NCI-H2029 treated with DMSO at 0.1 percent for 48 hours (cell line): Measurements from ENCODE around the gene AKAP10.
"Not testable (repeated sequence)": the region's sequence is repeated elsewhere in the genome, so short reads cannot be mapped to it uniquely, and the experiment has no call there.

ENCODE experiments used
- DNase-seq: peaks from one replicate; lab custom pipeline; 2025; lab: John Stamatoyannopoulos, UW

AKAP10 gene

DNA sequence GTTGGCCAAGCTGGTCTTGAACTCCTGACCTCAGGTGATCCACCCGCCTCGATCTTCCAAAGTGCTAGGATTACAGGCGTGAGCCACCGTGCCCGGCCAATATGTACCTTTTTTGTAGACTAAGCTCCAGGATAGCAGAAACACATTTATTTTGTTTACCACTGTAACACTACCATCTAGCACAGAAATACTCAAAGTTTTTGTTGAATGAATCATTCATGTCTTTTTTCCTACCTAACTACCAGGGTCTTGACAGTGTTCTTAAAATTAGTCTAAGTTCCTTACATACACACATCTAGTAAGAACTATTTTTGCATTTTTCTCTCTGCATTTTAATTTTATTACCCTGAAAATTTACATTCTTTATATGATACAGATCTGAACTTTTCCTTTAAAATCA, 44.4 kb downstream of the AKAP10 start:
- DNase-seq, result no peak

DNA sequence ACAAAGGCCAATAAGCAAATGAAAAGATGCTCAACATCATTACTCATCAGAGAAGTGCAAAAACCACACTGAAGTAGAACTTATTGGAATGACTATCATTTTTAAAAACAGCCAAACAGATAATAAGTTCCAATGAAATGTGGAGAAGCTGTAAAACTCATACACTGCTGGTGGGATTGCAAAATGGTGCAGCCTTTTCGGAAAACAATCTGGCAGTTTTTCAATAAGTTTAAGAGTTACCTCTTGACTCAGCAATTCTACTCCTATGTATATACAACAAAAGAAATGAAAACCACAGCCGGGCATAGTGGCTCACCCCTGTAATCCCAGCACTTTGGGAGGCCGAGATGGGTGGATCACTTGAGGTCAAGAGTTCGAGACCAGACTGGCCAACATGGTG, 49.3 kb downstream of the AKAP10 start:
- no peak for DNase-seq

DNA sequence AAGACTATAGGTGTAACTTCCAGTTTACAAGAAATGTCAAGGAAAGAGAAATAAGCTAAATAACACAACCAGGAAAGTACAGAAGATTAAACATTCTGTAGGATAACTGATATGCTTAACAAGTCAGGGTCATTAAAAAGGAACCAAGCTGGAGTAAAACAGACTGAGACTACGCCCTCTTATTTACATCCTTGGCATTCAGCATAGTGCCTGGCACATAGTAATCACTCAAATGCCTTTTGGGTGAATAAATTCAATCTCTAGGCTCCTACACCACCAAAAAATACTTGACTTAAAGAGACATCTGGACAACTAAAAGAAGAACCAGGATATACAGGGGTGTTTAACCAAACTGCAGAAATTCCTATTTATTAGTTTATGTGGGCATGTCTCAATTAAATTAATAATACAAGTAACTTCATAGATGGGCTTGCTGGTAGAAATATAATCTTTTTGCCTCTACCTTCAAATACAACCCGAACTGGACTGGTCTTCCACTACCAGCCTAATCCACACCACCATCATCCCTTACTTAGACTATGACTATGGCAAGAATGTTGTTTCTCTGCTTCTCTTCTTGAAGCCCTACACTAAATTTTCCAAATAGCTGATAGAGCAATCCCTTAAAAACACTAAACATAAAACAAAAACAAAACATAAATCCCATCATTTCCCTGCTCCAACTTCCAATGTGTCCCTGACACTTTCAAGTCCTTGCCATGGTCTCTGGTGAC, 62.2 kb downstream of the AKAP10 start:
- DNase-seq, result no peak

DNA sequence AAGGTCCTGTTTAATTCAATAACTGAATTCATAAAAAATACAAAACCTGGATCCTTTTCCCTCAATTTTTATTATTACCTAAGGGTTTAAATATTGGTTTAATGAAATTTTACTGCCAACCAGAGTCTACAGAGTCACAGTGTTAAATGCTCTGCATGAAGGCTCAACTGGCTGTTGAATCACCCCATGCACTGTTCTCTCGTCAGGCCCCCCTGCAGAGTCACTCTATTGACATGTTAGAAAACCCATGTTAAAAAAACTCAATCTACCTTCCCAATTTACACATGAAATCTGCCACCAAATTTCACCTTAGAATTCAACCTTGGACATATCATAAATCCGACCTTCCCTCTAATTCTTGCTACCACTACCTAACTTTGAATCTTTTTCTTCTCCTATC, 66.6 kb downstream of the AKAP10 start:
- no peak for DNase-seq

DNA sequence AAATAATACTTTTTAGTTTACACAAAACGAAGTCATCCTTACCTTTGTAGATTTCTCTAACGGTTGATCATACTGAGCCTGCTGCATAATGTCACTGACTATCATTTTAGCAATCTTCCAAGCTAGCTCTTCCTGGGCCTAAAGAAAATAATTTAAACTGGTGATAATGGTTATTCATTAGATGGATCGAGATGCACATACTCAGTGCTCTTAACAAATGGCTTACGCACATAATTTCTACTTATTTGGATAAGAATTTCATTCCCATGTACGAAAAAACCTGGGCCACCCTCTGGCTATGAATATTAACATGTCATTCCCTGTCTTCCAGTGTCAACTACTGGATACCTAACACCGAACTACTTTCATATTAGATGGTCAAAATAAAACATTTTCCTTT, 68.5 kb downstream of the AKAP10 start:
- DNase-seq, result no peak

DNA sequence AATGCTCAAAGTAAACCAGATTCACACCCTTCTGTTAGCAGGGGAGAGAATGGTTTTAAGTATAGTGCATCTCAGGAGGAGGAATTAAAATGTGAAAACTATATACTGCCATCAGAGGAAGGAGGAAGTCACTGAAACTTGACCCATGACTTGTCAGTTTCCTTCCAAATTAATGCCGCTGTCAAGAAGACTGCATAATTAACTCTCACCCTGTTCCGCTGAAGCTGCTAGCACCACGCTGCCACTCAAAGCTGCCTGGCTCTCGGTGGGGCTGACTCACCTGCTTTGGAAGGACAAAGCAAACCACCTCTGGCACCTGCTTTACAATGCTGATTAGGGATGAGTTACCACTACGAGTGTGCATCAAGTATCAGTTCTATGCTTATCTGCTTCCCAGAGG, 72.1 kb downstream of the AKAP10 start:
- no peak for DNase-seq

DNA sequence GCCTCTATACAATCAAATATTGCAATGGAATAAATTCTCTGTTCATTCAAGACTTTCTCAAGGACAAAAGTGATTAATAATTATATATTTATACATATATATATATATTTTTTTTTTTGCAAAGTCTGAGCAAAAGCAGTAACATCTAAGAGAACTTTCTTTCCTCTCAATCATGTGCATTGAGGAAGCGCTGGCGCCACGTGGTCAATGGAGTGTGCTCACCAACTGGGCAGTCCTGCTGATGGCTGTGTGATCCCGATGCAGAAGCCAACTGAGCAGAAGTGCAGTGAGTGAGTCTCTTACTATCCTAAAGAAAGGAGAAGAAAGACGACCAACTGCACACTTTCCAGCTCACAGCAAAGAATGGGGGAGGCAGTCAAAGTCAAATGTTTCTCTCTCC, 72.7 kb downstream of the AKAP10 start:
- no peak for DNase-seq

DNA sequence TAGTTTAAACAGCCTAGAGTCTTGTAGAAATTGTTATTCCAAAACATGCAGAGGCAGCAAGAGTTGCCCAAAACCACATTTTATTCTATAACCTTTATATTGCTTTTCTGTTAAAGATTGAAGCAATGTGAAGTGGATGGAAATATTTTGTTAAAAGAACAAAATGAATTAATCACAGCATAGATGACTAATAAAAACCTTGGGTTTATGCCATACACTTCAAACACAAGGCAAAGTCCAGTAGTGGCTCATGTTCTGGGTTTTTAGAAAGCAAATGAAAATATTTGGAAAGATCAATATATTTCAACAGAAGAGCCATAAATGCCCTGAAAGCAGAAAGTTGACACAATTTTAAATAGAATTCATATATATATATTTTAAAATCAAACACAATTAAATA, 73.2 kb downstream of the AKAP10 start:
- DNase-seq, result no peak

DNA sequence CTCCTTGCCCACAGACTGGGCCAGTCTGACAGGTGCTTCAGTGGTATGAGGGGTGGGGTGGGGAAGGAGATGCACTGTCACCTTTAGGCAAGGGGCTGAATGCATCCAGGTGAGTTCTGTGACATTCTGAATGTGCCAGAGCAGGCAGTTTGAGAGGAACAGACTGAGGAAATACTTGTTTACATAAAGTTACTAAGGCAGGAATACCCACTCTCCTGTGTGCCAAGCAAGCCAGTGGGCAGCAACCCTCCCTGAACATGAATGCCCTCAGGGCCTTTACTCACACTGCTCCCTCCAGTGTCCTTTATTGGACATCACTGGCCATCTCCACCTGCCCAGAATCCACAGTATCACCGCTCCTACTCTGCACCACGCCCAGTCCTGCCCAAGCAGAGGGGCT, 76.8 kb downstream of the AKAP10 start:
- DNase-seq, result no peak

DNA sequence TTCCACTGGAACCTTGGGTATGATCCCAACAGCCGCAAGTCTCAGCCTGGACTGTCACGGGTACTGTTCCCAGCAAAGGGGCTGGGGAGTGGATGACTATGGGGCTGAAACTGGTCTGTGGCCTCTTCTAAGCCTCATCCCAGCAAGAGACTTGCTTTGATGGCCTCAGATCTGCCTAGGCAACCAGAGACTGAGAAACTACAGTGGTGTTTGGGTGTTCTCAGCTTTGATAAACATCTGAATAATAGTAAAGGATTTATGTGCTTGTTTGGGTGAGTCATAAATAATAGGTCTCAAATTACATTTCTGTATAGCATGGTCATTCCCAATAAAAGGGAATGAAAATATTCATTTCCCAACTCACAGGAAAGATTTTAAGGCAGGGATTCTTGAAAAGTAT, 79.7 kb downstream of the AKAP10 start:
- DNase-seq, result no peak

DNA sequence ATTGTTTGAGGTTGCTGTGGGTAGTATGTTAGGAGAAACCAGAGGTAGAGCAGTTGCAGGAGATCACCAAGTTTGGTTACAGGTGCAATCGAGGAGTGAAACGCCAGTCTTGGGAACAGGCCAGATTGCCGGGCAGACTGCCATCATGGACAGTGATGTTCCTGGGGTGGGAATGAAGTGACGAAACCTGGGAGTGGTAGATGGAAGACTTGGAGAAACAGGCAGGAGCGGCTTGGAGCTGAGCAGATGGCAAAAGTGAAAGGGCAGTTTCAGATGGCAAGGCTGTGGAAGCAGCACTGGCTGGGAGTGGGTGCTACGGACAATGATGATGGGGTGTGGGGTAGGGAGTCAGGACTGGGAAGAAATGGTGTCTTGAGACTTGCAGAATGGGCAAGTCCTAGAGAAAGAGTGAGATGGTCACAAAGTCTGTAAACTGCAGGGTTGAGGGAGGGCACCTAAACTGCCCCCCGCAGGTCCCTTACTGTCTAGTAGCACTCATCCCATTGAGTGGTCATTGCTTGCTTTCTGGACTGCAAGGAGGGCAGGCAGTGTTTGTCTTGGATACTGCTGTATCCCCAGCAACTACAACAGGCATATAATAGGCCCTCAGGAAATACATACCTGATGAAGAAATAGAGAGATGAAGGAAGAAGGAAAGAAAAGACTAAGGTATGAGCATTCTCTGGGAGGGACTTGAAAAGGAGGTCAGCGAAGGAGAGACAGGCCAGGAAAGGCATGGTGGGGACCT, 80.4 kb downstream of the AKAP10 start:
- peak; percentile 22 for DNase-seq

DNA sequence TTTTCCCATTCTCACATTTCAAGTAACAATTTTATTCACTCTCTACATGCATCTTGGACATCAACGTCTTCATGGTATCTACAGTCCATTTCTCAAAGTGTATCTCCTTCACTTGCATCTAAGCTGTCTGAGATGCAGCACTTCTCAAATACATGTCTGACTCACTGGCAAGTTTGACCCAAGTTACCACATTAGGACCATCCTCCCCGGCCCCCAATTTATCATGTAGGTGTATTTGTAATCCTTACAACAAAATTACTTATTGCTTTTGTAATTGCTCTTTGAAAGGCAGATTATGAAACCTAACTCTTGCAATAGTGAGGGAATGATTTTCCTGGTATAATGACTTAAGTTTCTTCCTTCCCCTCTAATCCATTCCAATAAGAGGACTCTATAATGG, 80.9 kb downstream of the AKAP10 start:
- DNase-seq, result no peak

DNA sequence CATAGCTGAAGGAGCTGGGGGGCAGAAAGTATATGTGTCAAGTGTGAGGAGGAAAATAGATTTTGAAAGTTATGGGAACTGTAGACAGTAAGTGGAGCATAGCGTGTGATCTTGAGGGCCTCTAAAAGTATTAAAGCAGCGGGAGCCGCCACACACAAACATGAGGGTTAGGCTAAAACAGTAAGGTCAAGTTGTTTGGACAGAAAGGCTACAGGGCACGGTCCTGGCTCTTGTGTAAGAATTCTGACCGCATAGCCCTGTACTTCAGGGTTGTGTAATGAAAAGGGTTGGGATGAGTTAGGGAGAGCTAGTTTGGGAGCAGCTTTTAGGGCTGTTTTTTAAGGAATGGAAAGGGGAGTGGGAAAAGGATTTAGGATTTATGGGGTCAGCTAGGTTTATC, 87.1 kb downstream of the AKAP10 start:
- DNase-seq, result not testable (repeated sequence)

DNA sequence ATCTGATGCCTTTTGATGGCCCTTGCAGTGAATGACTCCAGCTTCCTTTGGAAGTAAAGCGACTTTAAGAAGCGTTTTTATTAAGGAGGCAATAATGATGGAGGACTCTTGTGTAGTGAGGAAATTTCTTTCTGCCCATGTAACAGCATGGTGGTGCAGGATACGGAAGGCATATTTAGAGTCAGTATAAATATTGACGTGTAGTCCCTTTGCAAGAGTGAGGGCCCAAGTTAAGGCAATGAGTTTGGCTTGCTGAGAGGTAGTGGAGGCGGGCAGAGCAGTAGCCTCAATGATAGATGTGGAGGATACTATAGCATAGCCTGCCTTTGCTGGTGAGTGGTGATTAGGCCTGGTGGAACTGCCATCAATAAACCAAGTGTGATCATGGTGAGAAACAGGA, 87.6 kb downstream of the AKAP10 start:
- not testable (repeated sequence) for DNase-seq

DNA sequence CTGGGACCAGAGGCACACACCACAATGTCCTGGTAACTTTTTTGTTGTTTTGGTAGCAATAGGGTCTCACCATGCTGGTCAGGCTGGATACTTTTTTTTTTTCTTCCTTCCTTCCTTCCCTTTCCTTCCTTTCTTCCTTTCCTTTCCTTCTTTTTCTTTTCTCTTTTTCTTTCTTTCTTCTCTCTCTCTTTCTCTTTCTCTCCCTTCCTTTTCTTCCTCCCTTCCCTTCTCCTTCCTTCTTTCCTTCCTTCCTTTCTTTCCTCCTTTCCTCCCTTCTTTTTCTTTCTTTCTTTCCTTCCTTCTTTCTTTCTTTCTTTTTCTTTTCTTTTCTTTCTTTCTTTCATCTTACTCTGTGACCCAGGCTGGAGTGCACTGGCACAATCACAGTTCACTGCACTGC, 91.5 kb downstream of the AKAP10 start:
- no peak for DNase-seq

DNA sequence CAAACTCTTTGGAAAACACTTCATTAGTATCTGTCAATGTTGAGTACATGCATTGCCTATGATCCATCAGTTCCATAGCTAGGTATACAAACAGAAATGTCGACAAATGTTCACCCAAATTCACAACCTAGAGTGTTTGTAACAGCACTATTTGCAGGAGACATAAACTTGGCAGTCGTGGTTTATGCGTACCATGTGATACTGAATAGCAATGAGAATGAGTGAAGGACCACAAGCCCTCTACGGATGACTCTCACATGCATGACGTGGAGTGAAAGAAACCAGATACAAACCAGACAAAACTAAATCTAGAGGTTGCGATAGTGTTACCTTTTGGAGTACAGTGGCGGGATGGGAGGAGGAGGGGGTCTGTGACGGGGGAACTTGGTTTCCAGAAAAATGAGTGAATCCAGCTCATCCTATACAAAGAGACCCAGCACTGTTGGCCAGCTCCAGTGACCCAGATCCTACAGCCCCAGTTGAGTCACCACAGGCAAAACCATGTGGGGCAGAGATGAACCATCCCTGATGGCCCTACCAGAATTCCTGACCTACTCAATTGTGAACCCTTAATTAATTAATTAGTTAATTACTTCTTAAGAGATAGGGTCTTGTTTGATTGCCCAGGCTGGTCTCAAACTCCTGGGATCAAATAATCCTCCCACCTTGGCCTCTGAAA, 94.0 kb downstream of the AKAP10 start:
- DNase-seq, result no peak

DNA sequence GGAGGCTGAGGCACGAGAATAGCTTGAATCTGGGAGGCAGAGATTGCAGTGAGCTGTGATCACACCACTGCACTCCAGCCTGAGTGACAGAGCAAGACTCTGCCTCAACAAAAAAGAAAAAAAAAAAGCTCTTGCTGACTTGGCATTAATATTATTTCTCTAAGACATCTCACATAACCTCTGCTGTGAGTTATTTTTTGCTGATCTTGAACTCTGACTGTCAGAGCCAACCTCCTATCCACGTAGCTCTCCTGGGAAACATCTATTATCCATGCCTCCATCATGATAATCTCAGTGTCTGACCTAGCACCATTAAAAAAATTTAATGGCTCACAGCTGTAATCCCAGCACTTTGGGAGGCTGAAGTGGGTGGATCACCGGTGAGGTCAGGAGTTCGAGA, 97.2 kb downstream of the AKAP10 start:
- DNase-seq, result no peak

DNA sequence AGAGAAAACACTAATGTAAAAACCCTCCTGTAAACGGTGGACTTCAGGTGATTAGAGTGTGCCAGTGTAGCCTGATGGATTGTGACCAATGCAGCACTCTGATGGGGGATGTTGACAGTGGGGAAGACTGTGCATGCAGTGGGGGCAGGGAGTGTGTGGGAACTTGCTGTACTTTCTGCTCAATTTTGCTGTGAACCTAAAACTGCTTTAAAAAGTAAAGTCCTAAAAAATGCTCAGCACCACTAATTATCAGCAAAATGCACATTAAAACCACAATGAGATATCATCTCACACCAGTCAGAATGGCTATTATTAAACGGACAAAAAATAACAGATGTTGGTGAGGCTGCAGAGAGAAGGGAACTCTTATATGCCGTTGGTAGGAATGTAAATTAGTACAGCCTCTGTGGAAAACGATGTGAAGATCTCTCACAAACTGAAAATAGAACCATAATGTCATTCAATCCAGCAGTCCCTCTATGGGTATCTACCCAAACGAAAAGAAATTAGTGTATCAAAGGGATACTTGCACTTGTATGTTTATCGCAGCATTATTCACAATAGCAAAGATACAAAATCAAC, 100.2 kb downstream of the AKAP10 start:
- no peak for DNase-seq

DNA sequence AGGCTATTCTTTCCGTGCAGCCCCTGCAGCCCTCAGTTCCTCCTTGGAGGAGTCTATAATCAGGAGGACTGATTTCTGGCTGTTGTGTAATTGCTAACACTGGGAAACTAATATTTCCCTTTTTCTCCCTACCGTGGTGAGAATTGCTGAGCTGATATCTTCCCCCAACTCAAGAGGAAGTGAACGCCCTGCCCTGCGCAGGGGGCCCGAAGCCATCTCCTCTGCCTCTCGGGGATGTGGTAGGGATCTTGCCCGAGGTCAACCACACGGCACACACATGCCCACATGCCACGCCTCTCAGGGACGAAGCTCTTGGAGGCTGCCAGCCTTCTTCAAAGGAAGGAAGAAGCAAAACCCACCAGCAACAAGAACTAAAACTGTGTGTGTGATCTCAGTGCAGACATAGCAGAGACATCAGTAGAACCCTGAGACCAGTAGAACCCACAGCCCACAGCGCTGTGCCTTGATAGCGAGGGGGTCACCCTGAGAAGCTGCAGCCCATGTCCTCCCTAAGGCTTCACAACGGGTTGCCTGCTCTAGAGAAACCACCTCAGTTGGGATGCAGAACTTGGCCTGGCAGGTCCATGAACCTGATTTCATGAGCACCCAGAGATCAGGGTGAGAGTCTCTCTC, 101.0 kb downstream of the AKAP10 start:
- no peak for DNase-seq

DNA sequence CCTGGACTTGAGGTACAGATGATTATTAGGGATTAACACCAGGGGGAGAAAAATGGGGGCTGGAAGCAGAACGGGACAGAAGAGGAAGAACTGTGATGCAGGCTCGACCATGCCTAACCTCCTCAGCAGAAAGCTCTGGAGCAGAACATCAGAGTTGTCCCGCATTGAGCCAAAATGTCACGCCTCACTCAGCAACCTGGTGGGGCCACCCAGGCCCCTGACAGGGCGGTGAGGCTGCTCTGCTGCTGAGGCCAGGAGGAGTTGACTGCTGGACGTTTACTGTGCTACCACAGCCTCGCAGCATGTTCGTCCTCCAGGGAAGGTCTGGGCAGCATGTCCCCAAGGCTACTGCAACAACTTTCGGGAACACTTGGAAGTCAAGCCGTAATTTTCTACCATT, 103.4 kb downstream of the AKAP10 start:
- no peak for DNase-seq

DNA sequence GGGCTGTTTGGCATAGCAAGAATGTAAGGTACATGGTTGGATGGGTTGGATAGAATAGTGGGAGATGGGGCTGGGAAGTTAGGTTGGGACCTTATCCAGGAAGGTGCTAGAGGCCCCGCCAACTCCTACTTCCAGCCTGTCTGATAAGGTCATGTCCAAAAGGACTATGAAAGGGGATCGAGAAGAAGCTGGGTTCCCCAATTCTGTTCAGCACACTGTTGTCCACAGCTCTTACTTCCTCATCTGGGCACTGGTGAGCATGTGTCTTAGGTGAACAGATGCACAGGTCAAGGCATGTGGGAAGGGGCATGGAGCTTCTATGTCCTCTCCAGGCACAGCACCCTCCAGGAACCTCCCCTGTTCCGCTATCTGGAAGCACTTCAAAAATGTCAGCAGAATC, 104.3 kb downstream of the AKAP10 start:
- DNase-seq, result no peak

DNA sequence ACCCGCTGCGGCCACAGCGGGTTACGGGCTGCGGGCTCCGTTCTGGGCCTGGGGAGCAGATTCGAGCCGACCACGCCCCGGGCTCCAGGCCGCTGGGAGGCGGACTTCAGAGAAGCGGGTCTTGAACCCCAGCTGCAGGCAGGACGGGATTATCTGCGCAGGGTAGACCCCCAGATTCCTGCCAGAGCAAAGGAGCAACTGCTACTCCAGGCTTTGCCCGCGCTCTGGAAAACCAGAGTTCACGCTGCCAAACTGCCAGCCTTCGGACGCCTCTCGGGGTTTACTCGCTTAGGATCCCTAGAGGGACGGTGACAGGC, 109.6 kb downstream of the AKAP10 start:
- no peak for DNase-seq
